Osteoblast (primary cell): ENCODE results near the gene PJVK. TPM values are rescaled to one million over a fixed set of nuclear protein-coding genes. Genes with fewer than 3 reads are reported as not detected.

Experiments
- DNase-seq: peaks from one replicate; pipeline ENCODE4 v3.0.0; 2011; ENCODE audit warnings: low spot score, mixed read lengths; ENCODE audit not compliant: insufficient read length; ENCODE audit errors: missing footprints
- H2AFZ ChIP-seq: 2 replicates; pipeline ENCODE4 v1.6.0; 2011; ENCODE audit warnings: mild to moderate bottlenecking, low read length
- H3K27ac ChIP-seq: 2 replicates; pipeline ENCODE4 v1.5.1; 2011; ENCODE audit warnings: mild to moderate bottlenecking, low read depth, low read length, moderate library complexity
- H3K27me3 ChIP-seq: 2 replicates; pipeline ENCODE4 v1.6.0; 2012; ENCODE audit warnings: mild to moderate bottlenecking, control low read depth, inconsistent platforms, low read length, moderate library complexity; ENCODE audit not compliant: insufficient read depth
- H3K36me3 ChIP-seq: 2 replicates; pipeline ENCODE4 v1.5.1; 2011; ENCODE audit warnings: mild to moderate bottlenecking, low read length, control low read depth, moderate library complexity; ENCODE audit not compliant: insufficient read depth
- H3K4me1 ChIP-seq: 2 replicates; pipeline ENCODE4 v1.5.1; 2011; ENCODE audit warnings: mild to moderate bottlenecking, low read length, control low read depth, moderate library complexity; ENCODE audit not compliant: insufficient read depth
- H3K4me2 ChIP-seq: 2 replicates; pipeline ENCODE4 v1.6.0; 2011; ENCODE audit warnings: mild to moderate bottlenecking, low read length; ENCODE audit not compliant: insufficient read depth
- H3K4me3 ChIP-seq: fragments of 200-600 bp; sonication (generic); 3 replicates; pipeline ENCODE4 v1.5.1; 2012; ENCODE audit warnings: mild to moderate bottlenecking, low read length, inconsistent platforms; ENCODE audit not compliant: insufficient read depth
- H3K79me2 ChIP-seq: 2 replicates; pipeline ENCODE4 v1.6.0; 2012; ENCODE audit warnings: mild to moderate bottlenecking, low read length, control low read depth, inconsistent platforms; ENCODE audit not compliant: insufficient read depth
- H3K9me3 ChIP-seq: 2 replicates; pipeline ENCODE4 v1.5.1; 2011; ENCODE audit warnings: low read depth, low read length, control low read depth
- H4K20me1 ChIP-seq: 2 replicates; pipeline ENCODE4 v1.6.0; 2012; ENCODE audit warnings: mild to moderate bottlenecking, low read length, control low read depth; ENCODE audit not compliant: insufficient read depth
- total RNA-seq: library from RNA; depleted of rRNA; stranded (reverse); fragments of >200 nt; gene quantifications from 2 replicates; pipeline ENCODE4 v1.2.3, GENCODE V29; 2012
- TF ChIP-seq, protein P1 (sequence below): IDR thresholded peaks from 2 replicates; pipeline ENCODE4 v1.5.1; 2011; ENCODE audit warnings: mild to moderate bottlenecking, low read depth, low read length, moderate library complexity; ENCODE audit errors: extremely low read depth

PJVK gene
- total RNA-seq, 1 donor: 2.5 TPM

DNA sequence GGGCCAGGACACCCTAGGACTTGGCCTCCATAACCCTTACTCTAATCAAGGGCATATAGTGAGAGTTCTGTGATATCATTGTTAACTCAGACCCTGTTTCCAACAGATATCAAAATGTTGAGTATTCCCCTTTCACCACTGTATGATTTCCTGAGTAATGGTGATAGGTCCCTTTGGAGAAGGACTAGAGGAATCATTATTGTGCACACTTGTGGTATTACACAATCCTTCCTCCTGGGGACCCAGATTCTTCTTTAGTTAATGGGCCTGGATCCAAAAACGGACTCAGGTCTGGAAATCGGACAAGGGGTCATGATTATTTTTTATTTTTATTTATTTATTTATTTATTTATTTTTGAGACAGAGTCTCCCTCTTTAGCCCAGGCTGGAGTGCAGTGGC lies 23.7 kb upstream of the PJVK start:
- Histone ChIP-seq H3K9me3 (no peaks in the 10 kb centered on the region), H2AFZ (no peak overlapping the region), H3K79me2 (no peaks in the 10 kb centered on the region), H3K4me2 (no peak overlapping the region), H3K4me1 (peaks cover 8% of the 10 kb centered on the region), H3K27me3 (no peaks in the 10 kb centered on the region), H4K20me1 (no peaks in the 10 kb centered on the region), H3K27ac (no peak overlapping the region), H3K4me3 (no peak overlapping the region), H3K36me3 (peaks cover 28% of the 10 kb centered on the region)
- TF ChIP-seq, protein P1, sequence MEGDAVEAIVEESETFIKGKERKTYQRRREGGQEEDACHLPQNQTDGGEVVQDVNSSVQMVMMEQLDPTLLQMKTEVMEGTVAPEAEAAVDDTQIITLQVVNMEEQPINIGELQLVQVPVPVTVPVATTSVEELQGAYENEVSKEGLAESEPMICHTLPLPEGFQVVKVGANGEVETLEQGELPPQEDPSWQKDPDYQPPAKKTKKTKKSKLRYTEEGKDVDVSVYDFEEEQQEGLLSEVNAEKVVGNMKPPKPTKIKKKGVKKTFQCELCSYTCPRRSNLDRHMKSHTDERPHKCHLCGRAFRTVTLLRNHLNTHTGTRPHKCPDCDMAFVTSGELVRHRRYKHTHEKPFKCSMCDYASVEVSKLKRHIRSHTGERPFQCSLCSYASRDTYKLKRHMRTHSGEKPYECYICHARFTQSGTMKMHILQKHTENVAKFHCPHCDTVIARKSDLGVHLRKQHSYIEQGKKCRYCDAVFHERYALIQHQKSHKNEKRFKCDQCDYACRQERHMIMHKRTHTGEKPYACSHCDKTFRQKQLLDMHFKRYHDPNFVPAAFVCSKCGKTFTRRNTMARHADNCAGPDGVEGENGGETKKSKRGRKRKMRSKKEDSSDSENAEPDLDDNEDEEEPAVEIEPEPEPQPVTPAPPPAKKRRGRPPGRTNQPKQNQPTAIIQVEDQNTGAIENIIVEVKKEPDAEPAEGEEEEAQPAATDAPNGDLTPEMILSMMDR: no peak
- no peak for DNase-seq

- Histone ChIP-seq H3K4me3 (no peak overlapping the region), H3K27me3 (no peaks in the 10 kb centered on the region), H2AFZ (no peak overlapping the region), H3K79me2 (no peaks in the 10 kb centered on the region), H3K27ac (no peak overlapping the region), H3K36me3 (peaks cover 38% of the 10 kb centered on the region), H3K9me3 (no peaks in the 10 kb centered on the region), H4K20me1 (no peaks in the 10 kb centered on the region), H3K4me2 (no peak overlapping the region), H3K4me1 (peaks cover 8% of the 10 kb centered on the region)
- no peak for DNase-seq
- TF ChIP-seq, protein P1: no peak
These were observed 22.8 kb upstream of the PJVK start for GRCh38 chr2:178428396-178428806.

- Histone ChIP-seq H3K9me3 (no peaks in the 10 kb centered on the region), H3K36me3 (peaks cover 47% of the 10 kb centered on the region)
- DNase-seq: no peak
These were observed 21.8 kb upstream of the PJVK start for GRCh38 chr2:178429336-178429735.

DNA sequence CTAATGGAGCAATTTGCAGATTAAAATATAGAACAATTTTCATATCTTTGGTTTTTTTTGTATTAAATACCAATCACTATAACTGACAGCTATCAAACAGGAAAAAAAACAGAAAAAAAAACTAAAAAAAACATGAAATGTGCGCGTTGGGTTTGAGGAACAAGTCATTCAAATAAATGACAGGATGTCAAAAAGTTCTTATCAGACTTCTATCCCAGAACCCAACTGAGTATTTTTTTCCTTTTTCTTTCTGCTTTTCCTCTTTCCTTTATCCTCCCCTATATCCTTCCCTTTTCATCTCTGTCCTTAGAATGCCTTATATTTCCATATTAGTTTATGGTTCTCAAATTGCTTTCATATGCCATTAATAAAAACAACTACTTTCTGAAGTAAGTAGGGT lies 14.5 kb upstream of the PJVK start:
- Histone ChIP-seq H3K4me2 (no peak overlapping the region), H4K20me1 (no peaks in the 10 kb centered on the region), H3K36me3 (peaks cover 69% of the 10 kb centered on the region), H3K4me3 (no peak overlapping the region), H3K4me1 (no peaks in the 10 kb centered on the region), H3K79me2 (no peaks in the 10 kb centered on the region), H3K27me3 (no peaks in the 10 kb centered on the region), H3K27ac (no peak overlapping the region), H2AFZ (no peak overlapping the region), H3K9me3 (no peaks in the 10 kb centered on the region)
- TF ChIP-seq, protein P1: no peak
- no peak for DNase-seq

More at GRCh38 chr2:178429336-178429735, 21.8 kb upstream of the PJVK start:
- H3K27me3 ChIP-seq: no peaks in the 10 kb centered on the region
- H3K4me2 ChIP-seq: no peak overlapping the region
- H3K4me1 ChIP-seq: peaks cover 8% of the 10 kb centered on the region
- TF ChIP-seq, protein P1: no peak
- no peaks in the 10 kb centered on the region for H3K79me2 ChIP-seq
- no peak overlapping the region for H3K4me3 ChIP-seq
- no peaks in the 10 kb centered on the region for H4K20me1 ChIP-seq
- H2AFZ ChIP-seq: no peak overlapping the region
- no peak overlapping the region for H3K27ac ChIP-seq
